ENCODE measurements around the gene DMD. TPM values are rescaled to one million over a fixed set of nuclear protein-coding genes. Genes with fewer than 3 reads are reported as not detected.

Gene DMD
- polyA plus RNA-seq, 3 donors: 0.23 TPM; not detected in 2

GRCh38 chrX:32998776-32999175 is 212.6 kb downstream of the DMD start:
- Histone ChIP-seq H3K4me3 (replicated peaks in 1 of 3; ENCODE audit: low read depth in 2 of 3, low read length in 3 of 3) (no peak overlapping the region), H3K9ac (ENCODE audit: insufficient read depth, low read length, poor library complexity, severe bottlenecking) (no peak overlapping the region), H4K20me1 (ENCODE audit: insufficient read depth, low read length) (no peaks in the 10 kb centered on the region), H3K36me3 (replicated peaks in 1 of 2; ENCODE audit: control insufficient read depth in 1 of 2, insufficient read depth in 2 of 2, low read length in 2 of 2) (no peaks in the 10 kb centered on the region), H3K79me2 (ENCODE audit: insufficient read depth, low read length) (no peaks in the 10 kb centered on the region), H3K4me1 (ENCODE audit: control insufficient read depth in 1 of 2, insufficient read depth in 2 of 2, low read length in 2 of 2) (no peaks in the 10 kb centered on the region), H3K9me3 (replicated peaks in 1 of 2; ENCODE audit: control insufficient read depth in 1 of 2, insufficient read depth in 1 of 2, low read length in 2 of 2) (no peaks in the 10 kb centered on the region), H3K4me2 (replicated peaks; ENCODE audit: extremely low read depth, low read length, poor library complexity, severe bottlenecking) (no peak overlapping the region), H3K27ac (ENCODE audit: low read depth in 1 of 2, low read length in 2 of 2) (no peak overlapping the region), H2AFZ (ENCODE audit: insufficient read depth, low read depth, low read length, poor library complexity, severe bottlenecking) (no peak overlapping the region), H3K27me3 (ENCODE audit: control insufficient read depth in 2 of 2, insufficient read depth in 2 of 2, low read length in 2 of 2) (no peaks in the 10 kb centered on the region)
- H3K36me3 Mint-ChIP-seq: no peaks in the 10 kb centered on the region
- intact Hi-C loops (cut with micrococcal nuclease): no loop called here
- H3K4me3 Mint-ChIP-seq: no peak overlapping the region
- no peak overlapping the region for H3K27ac Mint-ChIP-seq
- no peak for TF ChIP-seq CTCF (IDR thresholded peaks at IDR 0.05)
- no CpG with 5 or more reads among the region's 4 CpGs for WGBS (ENCODE audit: insufficient coverage)
- H3K27me3 Mint-ChIP-seq (ENCODE audit: low read depth in 3 of 3): peaks cover 0 to 4% (median 0%) of the 10 kb centered on the region in 3 donors
- H3K9me3 Mint-ChIP-seq: peaks cover 0 to 6% (median 0%) of the 10 kb centered on the region in 7 donors
- no peak for DNase-seq
- no peaks in the 10 kb centered on the region for H3K4me1 Mint-ChIP-seq

DNA sequence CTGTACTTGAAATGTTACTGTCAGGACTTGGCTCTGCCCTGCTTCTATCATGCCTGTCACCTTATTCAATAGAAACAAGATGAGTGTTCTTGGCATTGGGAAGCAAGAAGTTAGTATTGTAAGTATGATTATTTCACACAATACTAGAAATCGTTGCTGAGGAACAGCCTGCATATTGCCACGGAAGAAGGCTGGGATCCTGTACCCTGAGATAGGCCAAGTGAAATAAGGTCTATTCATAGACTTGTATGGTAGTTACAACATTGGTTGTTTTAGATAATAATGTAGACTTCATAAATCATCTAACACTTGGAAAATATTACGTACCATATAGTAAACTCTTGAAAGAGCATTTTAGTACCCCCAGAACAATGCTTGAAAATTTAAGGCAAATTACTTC is 215.9 kb downstream of the DMD start:
- Histone ChIP-seq H3K9me3 (replicated peaks in 1 of 2; ENCODE audit: control insufficient read depth in 1 of 2, insufficient read depth in 1 of 2, low read length in 2 of 2) (no peaks in the 10 kb centered on the region), H3K27me3 (ENCODE audit: control insufficient read depth in 2 of 2, insufficient read depth in 2 of 2, low read length in 2 of 2) (no peaks in the 10 kb centered on the region), H3K9ac (ENCODE audit: insufficient read depth, low read length, poor library complexity, severe bottlenecking) (no peak overlapping the region), H3K27ac (ENCODE audit: low read depth in 1 of 2, low read length in 2 of 2) (no peak overlapping the region), H3K4me1 (ENCODE audit: control insufficient read depth in 1 of 2, insufficient read depth in 2 of 2, low read length in 2 of 2) (no peaks in the 10 kb centered on the region), H4K20me1 (ENCODE audit: insufficient read depth, low read length) (no peaks in the 10 kb centered on the region), H3K4me3 (replicated peaks in 1 of 3; ENCODE audit: low read depth in 2 of 3, low read length in 3 of 3) (no peak overlapping the region), H3K79me2 (ENCODE audit: insufficient read depth, low read length) (no peaks in the 10 kb centered on the region), H3K4me2 (replicated peaks; ENCODE audit: extremely low read depth, low read length, poor library complexity, severe bottlenecking) (no peak overlapping the region), H3K36me3 (replicated peaks in 1 of 2; ENCODE audit: control insufficient read depth in 1 of 2, insufficient read depth in 2 of 2, low read length in 2 of 2) (no peaks in the 10 kb centered on the region), H2AFZ (ENCODE audit: insufficient read depth, low read depth, low read length, poor library complexity, severe bottlenecking) (no peak overlapping the region)
- intact Hi-C loops (cut with micrococcal nuclease): no loop called here
- Mint-ChIP-seq H3K27me3 (ENCODE audit: low read depth in 3 of 3) (peaks cover 0 to 4% (median 0%) of the 10 kb centered on the region in 3 donors), H3K4me1 (no peaks in the 10 kb centered on the region), H3K9me3 (peaks cover 0 to 9% (median 0%) of the 10 kb centered on the region in 7 donors), H3K36me3 (no peaks in the 10 kb centered on the region), H3K4me3 (no peak overlapping the region), H3K27ac (no peak overlapping the region)
- WGBS (ENCODE audit: insufficient coverage): no CpG with 5 or more reads among the region's 3 CpGs
- TF ChIP-seq CTCF (IDR thresholded peaks at IDR 0.05): no peak
- no peak for DNase-seq

Measured in CD14-positive monocyte (primary cell).